Fibroblast of lung (primary cell): Measurements from ENCODE around the gene NEGR1. TPM values are rescaled to one million over a fixed set of nuclear protein-coding genes. Genes with fewer than 3 reads are reported as not detected.

Experiments
- DNase-seq, 2 donors: peaks; one replicate each; pipeline versions ENCODE4 v3.0.0 to v3.0.0-alpha.2; 2010; ENCODE audit warnings: low read depth in 2 of 2
- H2AFZ ChIP-seq: 2 replicates; pipeline ENCODE4 v1.5.1; 2012; ENCODE audit warnings: low read length, control low read depth, inconsistent platforms
- H3K27ac ChIP-seq: 2 replicates; pipeline ENCODE4 v1.5.1; 2011; ENCODE audit warnings: low read length, control low read depth; ENCODE audit not compliant: insufficient read depth
- H3K27me3 ChIP-seq: 2 replicates; pipeline ENCODE4 v1.5.1; 2011; ENCODE audit warnings: mild to moderate bottlenecking, low read length; ENCODE audit not compliant: control insufficient read depth, insufficient read depth
- H3K36me3 ChIP-seq: 2 replicates; pipeline ENCODE4 v1.5.1; 2011; ENCODE audit warnings: low read length; ENCODE audit not compliant: control insufficient read depth, insufficient read depth
- H3K4me1 ChIP-seq: 2 replicates; pipeline ENCODE4 v1.5.1; 2011; ENCODE audit warnings: low read length; ENCODE audit not compliant: control insufficient read depth, insufficient read depth; ENCODE audit errors: extremely low read depth
- H3K4me2 ChIP-seq: 2 replicates; pipeline ENCODE4 v1.5.1; 2011; ENCODE audit warnings: low read length, control low read depth; ENCODE audit not compliant: insufficient read depth; ENCODE audit errors: extremely low read depth
- H3K4me3 ChIP-seq, 4 experiments: fragments of 200-600 bp in 1 of 4; sonication (generic) in 1 of 4; replicated peaks in 1 of 4; 2 replicates each; pipeline ENCODE4 v1.5.1; 2011 to 2016; ENCODE audit warnings: low read length in 4 of 4, low read depth in 3 of 4, mild to moderate bottlenecking in 3 of 4, control low read depth in 2 of 4, inconsistent platforms in 1 of 4, mixed read lengths in 1 of 4; ENCODE audit not compliant: insufficient read depth in 1 of 4; ENCODE audit errors: control extremely low read depth in 1 of 4
- H3K79me2 ChIP-seq: 2 replicates; pipeline ENCODE4 v1.5.1; 2012; ENCODE audit warnings: mild to moderate bottlenecking, low read length, inconsistent platforms; ENCODE audit not compliant: control insufficient read depth, insufficient read depth
- H3K9ac ChIP-seq: 2 replicates; pipeline ENCODE4 v1.5.1; 2011; ENCODE audit warnings: mild to moderate bottlenecking, low read length, control low read depth; ENCODE audit not compliant: insufficient read depth
- H3K9me3 ChIP-seq: 2 replicates; pipeline ENCODE4 v1.5.1; 2012; ENCODE audit warnings: low read depth, low read length; ENCODE audit not compliant: control insufficient read depth, insufficient read depth
- H4K20me1 ChIP-seq: 2 replicates; pipeline ENCODE4 v1.5.1; 2011; ENCODE audit warnings: low read length; ENCODE audit not compliant: control insufficient read depth, insufficient read depth; ENCODE audit errors: extremely low read depth
- CTCF ChIP-seq, 2 donors: IDR thresholded peaks in 1 of 2; conservative IDR thresholded peaks in 1 of 2; 1 replicate in 1 of 2; 2 replicates in 1 of 2; pipeline ENCODE4 v1.5.1; 2011 to 2012; ENCODE audit warnings: low read length in 2 of 2, control low read depth in 1 of 2, inconsistent platforms in 1 of 2, low read depth in 1 of 2, mild to moderate bottlenecking in 1 of 2
- EZH2 ChIP-seq: IDR thresholded peaks from 2 replicates; pipeline ENCODE4 v1.5.1; 2012; ENCODE audit warnings: low read length, control low read depth, mild to moderate bottlenecking; ENCODE audit errors: missing control alignments
- polyA plus RNA-seq, 2 donors: library from polyadenylated mRNA; depleted of rRNA in 1 of 2; stranded (reverse) in 1 of 2; unstranded in 1 of 2; fragments of >200 nt; gene quantifications; 2 replicates each; pipeline ENCODE4 v1.2.1, GENCODE V29; 2011 to 2012; ENCODE audit warnings: missing spikeins in 1 of 2
- total RNA-seq: library from RNA; depleted of rRNA; stranded (reverse); fragments of >200 nt; gene quantifications from 2 replicates; pipeline ENCODE4 v1.2.1, GENCODE V29; 2014

The NEGR1 gene
- total and polyA plus RNA-seq, 2 donors (not counting 1 experiment from before 2014, with no cell fraction given) = 3.1 to 9.4 TPM

- no peak overlapping the region for H3K27ac ChIP-seq
- no peaks in the 10 kb centered on the region for H3K9me3 ChIP-seq
- H2AFZ ChIP-seq = no peak overlapping the region
- no peak for DNase-seq
- H4K20me1 ChIP-seq = no peaks in the 10 kb centered on the region
- H3K79me2 ChIP-seq = no peaks in the 10 kb centered on the region
- TF ChIP-seq EZH2 = no peak
- no peak for TF ChIP-seq CTCF (conservative IDR thresholded peaks at IDR 0.05 in 1 of 2, IDR thresholded peaks at IDR 0.05 in 1 of 2; ENCODE audit: low read depth in 1 of 2, low read length in 2 of 2)
- H3K9ac ChIP-seq = no peak overlapping the region
- no peaks in the 10 kb centered on the region for H3K36me3 ChIP-seq
- no peaks in the 10 kb centered on the region for H3K27me3 ChIP-seq
- no peak overlapping the region for H3K4me2 ChIP-seq
- no peaks in the 10 kb centered on the region for H3K4me1 ChIP-seq
- no peak overlapping the region for H3K4me3 ChIP-seq
These were observed 40.6 kb upstream of the NEGR1 start for GRCh38 chr1:72322910-72323309.

- Histone ChIP-seq H2AFZ (no peak overlapping the region), H3K27me3 (no peaks in the 10 kb centered on the region), H3K4me3 (no peak overlapping the region), H4K20me1 (no peaks in the 10 kb centered on the region), H3K9ac (no peak overlapping the region), H3K4me1 (no peaks in the 10 kb centered on the region), H3K27ac (no peak overlapping the region), H3K79me2 (no peaks in the 10 kb centered on the region), H3K4me2 (no peak overlapping the region), H3K36me3 (no peaks in the 10 kb centered on the region), H3K9me3 (no peaks in the 10 kb centered on the region)
- no peak for DNase-seq
- no peak for TF ChIP-seq EZH2
- TF ChIP-seq CTCF (conservative IDR thresholded peaks at IDR 0.05 in 1 of 2, IDR thresholded peaks at IDR 0.05 in 1 of 2; ENCODE audit: low read depth in 1 of 2, low read length in 2 of 2) = no peak
These were observed 14.2 kb upstream of the NEGR1 start for GRCh38 chr1:72296501-72296900.

- TF ChIP-seq EZH2 (no peak), CTCF (conservative IDR thresholded peaks at IDR 0.05 in 1 of 2, IDR thresholded peaks at IDR 0.05 in 1 of 2; ENCODE audit: low read depth in 1 of 2, low read length in 2 of 2) (no peak)
- no peak overlapping the region for H3K27ac ChIP-seq
- H3K4me1 ChIP-seq = peaks cover 3% of the 10 kb centered on the region
- no peak for DNase-seq
- no peaks in the 10 kb centered on the region for H3K27me3 ChIP-seq
- H3K9ac ChIP-seq = no peak overlapping the region
- H3K4me3 ChIP-seq = no peak overlapping the region
- no peak overlapping the region for H3K4me2 ChIP-seq
- no peaks in the 10 kb centered on the region for H3K9me3 ChIP-seq
- H3K79me2 ChIP-seq = no peaks in the 10 kb centered on the region
- H3K36me3 ChIP-seq = no peaks in the 10 kb centered on the region
- no peaks in the 10 kb centered on the region for H4K20me1 ChIP-seq
- H2AFZ ChIP-seq = no peak overlapping the region
These were observed 6.5 kb upstream of the NEGR1 start for GRCh38 chr1:72288886-72289285.
